Adrenal gland (tissue), 12 donors: ENCODE measurements around the gene AKR1D1. TPM values are rescaled to one million over a fixed set of nuclear protein-coding genes. Genes with fewer than 3 reads are reported as not detected.

ENCODE experiments used
- DNase-seq, 7 donors: peaks; one replicate each; pipeline ENCODE4 v3.0.0-alpha.2; 2019 to 2020
- H3K27ac ChIP-seq, 5 donors: fragments of 200-600 bp; sonication (generic) in 4 of 5; 1 replicate in 3 of 5; 2 replicates in 2 of 5; pipeline versions ENCODE4 v1.5.1 to v1.8.0; 2016 to 2020; ENCODE audit warnings: mild to moderate bottlenecking in 1 of 5
- H3K27me3 ChIP-seq: fragments of 200-600 bp; 2 replicates; pipeline ENCODE4 v1.8.0; 2021
- H3K36me3 ChIP-seq, 2 donors: fragments of 200-600 bp; replicated peaks in 1 of 2; 1 replicate in 1 of 2; 2 replicates in 1 of 2; pipeline versions ENCODE4 v1.5.1 to v1.8.0; 2018 to 2022
- H3K4me1 ChIP-seq, 2 donors: fragments of 200-600 bp; replicated peaks in 1 of 2; 1 replicate in 1 of 2; 2 replicates in 1 of 2; pipeline versions ENCODE4 v1.5.1 to v1.8.0; 2018 to 2021
- H3K4me3 ChIP-seq, 4 donors: fragments of 200-600 bp; sonication (generic) in 3 of 4; one replicate each; pipeline ENCODE4 v1.5.1; 2016 to 2018
- H3K9me3 ChIP-seq, 3 donors: fragments of 200-600 bp; sonication (generic) in 1 of 3; replicated peaks in 1 of 3; 1 replicate in 2 of 3; 2 replicates in 1 of 3; pipeline versions ENCODE4 v1.5.1 to v1.8.0; 2016 to 2021
- CTCF ChIP-seq, 6 experiments: fragments of 450-650 bp in 4 of 6; fragments of 200-600 bp in 2 of 6; sonication (generic) in 1 of 6; IDR thresholded peaks; 1 replicate in 5 of 6; 2 replicates in 1 of 6; pipeline versions ENCODE4 v1.5.1 to v1.8.0; 2016 to 2021; ENCODE audit warnings: antibody characterized with exemption in 6 of 6, mild to moderate bottlenecking in 2 of 6, moderate library complexity in 1 of 6
- POLR2A ChIP-seq, 2 donors: fragments of 450-650 bp; IDR thresholded peaks; one replicate each; pipeline ENCODE4 v1.6.1; 2017; ENCODE audit warnings: antibody characterized with exemption in 2 of 2, mild to moderate bottlenecking in 2 of 2, moderate library complexity in 1 of 2
- WGBS, 4 donors: extraction: QIAGEN DNeasy Blood & Tissue Kit in 2 of 4; methylation state at CpG; one replicate each; pipeline versions ENCODE4 v1.1.5 to v1.1.7; 2013 to 2017; 5-methylcytosine and 5-hydroxymethylcytosine counted together
- intact Hi-C, 2 donors: fragments of 100-400 bp; cut with DNase I; formaldehyde crosslinking; loops; one replicate each; pipeline versions ENCODE4 v1.14.1 to v1.15.0; 2022 to 2023
- polyA plus RNA-seq, 3 donors: library from polyadenylated mRNA; stranded (reverse); fragments of 200-250 nt in 2 of 3; fragments of 350-450 nt in 1 of 3; fragmentation: Illumina TruSeq in 1 of 3; extraction: RNeasy Lipid Tissue Mini Kit (QIAGEN cat#74804) in 1 of 3; gene quantifications; one replicate each; pipeline ENCODE4 v1.2.3, GENCODE V29; 2013 to 2014
- total RNA-seq, 9 donors: library from RNA; depleted of rRNA in 4 of 9; stranded (reverse); fragments of >200 nt in 4 of 9; fragments of 120-200 nt in 1 of 9; fragmentation: NEBNext Ultra II Directional in 1 of 9; extraction: Animal tissue kit (Norgen Biotek cat#: 25700) in 1 of 9; gene quantifications; one replicate each; pipeline versions ENCODE4 v1.1.0 to v1.2.4, GENCODE V29; 2013 to 2023
- donor health status: healthy with polysubstance abuse.
- donor health status: Bipolar disorder and iron deficiency.
- donor health status: DM: yes; HTN: yes; CAD: no.
- donor health status: DM: no; HTN: no; CAD: no.
- donor health status: DM: no; HTN: no; CAD: no.
- donor health status: DM: yes; HTN: yes; CAD: no.

Gene AKR1D1
- total and polyA plus RNA-seq, 12 donors = 0.17 to 0.31 (median 0.22) TPM; not detected in 8

GRCh38 chr7:138030679-138031351, 45.4 kb upstream of the AKR1D1 start:
- intact Hi-C loops = no loop called here
- no peak overlapping the region for H3K4me3 ChIP-seq
- no peak for TF ChIP-seq CTCF (IDR thresholded peaks at IDR 0.05)
- no peak for TF ChIP-seq POLR2A (IDR thresholded peaks at IDR 0.05)
- H3K9me3 ChIP-seq = no peaks in the 10 kb centered on the region
- no peaks in the 10 kb centered on the region for H3K27me3 ChIP-seq
- peak in 6 of 7 donors; percentile 30 to 66 (median 50) for DNase-seq
- no peaks in the 10 kb centered on the region for H3K36me3 ChIP-seq
- peak overlapping the region in 1 of 5 donors; percentile 14 for H3K27ac ChIP-seq
- H3K4me1 ChIP-seq = peaks cover 4 to 7% of the 10 kb centered on the region in 2 donors
- WGBS, 4 donors = 68 to 75% (median 73%) methylated on average over 7 of the region's 7 CpGs

- DNase-seq = no peak
- no peaks in the 10 kb centered on the region for H3K9me3 ChIP-seq
- no peak overlapping the region for H3K27ac ChIP-seq
- intact Hi-C loops = no loop called here
- TF ChIP-seq POLR2A (IDR thresholded peaks at IDR 0.05) (no peak), CTCF (IDR thresholded peaks at IDR 0.05) (no peak)
- H3K36me3 ChIP-seq = no peaks in the 10 kb centered on the region
- no peaks in the 10 kb centered on the region for H3K27me3 ChIP-seq
- no peak overlapping the region for H3K4me3 ChIP-seq
- H3K4me1 ChIP-seq = peaks cover 4 to 7% of the 10 kb centered on the region in 2 donors
Observed at GRCh38 chr7:138032186-138032585, 44.1 kb upstream of the AKR1D1 start.

- intact Hi-C loops = no loop called here
- 86 to 94% (median 89%) methylated on average over 3 of the region's 3 CpGs for WGBS, 4 donors
- TF ChIP-seq CTCF (IDR thresholded peaks at IDR 0.05) = no peak
- no peak for TF ChIP-seq POLR2A (IDR thresholded peaks at IDR 0.05)
Observed at GRCh38 chr7:138032770-138033169, 43.5 kb upstream of the AKR1D1 start.

GRCh38 chr7:138033241-138033640, 43.0 kb upstream of the AKR1D1 start:
- DNase-seq = peak in 2 of 7 donors; percentile 16 to 55
- H3K27ac ChIP-seq = no peak overlapping the region
- no peak overlapping the region for H3K4me3 ChIP-seq
- no peak for TF ChIP-seq POLR2A (IDR thresholded peaks at IDR 0.05)
- TF ChIP-seq CTCF (IDR thresholded peaks at IDR 0.05) = no peak
- intact Hi-C loops = no loop called here
- WGBS, 4 donors = 73 to 80% (median 78%) methylated on average over 4 of the region's 4 CpGs
- no peaks in the 10 kb centered on the region for H3K9me3 ChIP-seq
- H3K4me1 ChIP-seq = peaks cover 4 to 7% of the 10 kb centered on the region in 2 donors
- H3K27me3 ChIP-seq = no peaks in the 10 kb centered on the region
- H3K36me3 ChIP-seq = no peaks in the 10 kb centered on the region

More at GRCh38 chr7:138032770-138033169, 43.5 kb upstream of the AKR1D1 start:
- H3K4me3 ChIP-seq = no peak overlapping the region
- H3K36me3 ChIP-seq = no peaks in the 10 kb centered on the region
- no peaks in the 10 kb centered on the region for H3K27me3 ChIP-seq
- H3K4me1 ChIP-seq = peaks cover 4 to 7% of the 10 kb centered on the region in 2 donors
- H3K27ac ChIP-seq = no peak overlapping the region
- no peak for DNase-seq
- H3K9me3 ChIP-seq = no peaks in the 10 kb centered on the region
